Panc1 (cell line): Measurements from ENCODE around the gene DDC. TPM values are rescaled to one million over a fixed set of nuclear protein-coding genes. Genes with fewer than 3 reads are reported as not detected.

Experiments used
- ATAC-seq: fragments of 200-7000 bp; cut with Tn5 transposase; 2 replicates; pipeline ENCODE4 v1.9.1; 2020; ENCODE audit warnings: mild to moderate bottlenecking, moderate library complexity
- BruUV-seq: library from RNA; stranded (reverse); fragments of 400-500 nt; replicated peaks from 2 replicates; lab custom pipeline; 2021; lab: Mats Ljungman, UMichigan
- CTCF ChIA-PET: fragments of 300-600 bp; sonication (Branson Sonifier 250); formaldehyde crosslinking; loops from one replicate; lab custom pipeline; 2022; ENCODE audit warnings: antibody characterized with exemption; lab: Charles Lee
- POLR2A ChIA-PET: fragments of 300-600 bp; sonication (Branson Sonifier 250); formaldehyde crosslinking; loops from one replicate; lab custom pipeline; 2022; ENCODE audit warnings: antibody characterized with exemption; lab: Charles Lee
- DNase-seq: peaks from one replicate; pipeline ENCODE4 v3.0.0-alpha.2; 2010; ENCODE audit warnings: low read depth, low spot score
- H3K27ac ChIP-seq: 2 replicates; pipeline ENCODE4 v1.5.1; 2011; ENCODE audit warnings: mild to moderate bottlenecking, low read length, inconsistent platforms
- H3K27me3 ChIP-seq: fragments of 200-500 bp; sonication (Bioruptor generic); 2 replicates; pipeline ENCODE4 v1.6.0; 2014; ENCODE audit warnings: low read length, inconsistent platforms; ENCODE audit not compliant: control insufficient read depth, insufficient read depth
- H3K36me3 ChIP-seq: fragments of 200-500 bp; sonication (Bioruptor generic); 2 replicates; pipeline ENCODE4 v1.5.1; 2014; ENCODE audit warnings: inconsistent platforms, mild to moderate bottlenecking, low read length, moderate library complexity; ENCODE audit not compliant: control insufficient read depth, insufficient read depth
- H3K4me1 ChIP-seq: 2 replicates; pipeline ENCODE4 v1.5.1; 2011; ENCODE audit warnings: inconsistent platforms, mild to moderate bottlenecking, low read length, moderate library complexity; ENCODE audit not compliant: control insufficient read depth, insufficient read depth
- H3K4me3 ChIP-seq, 2 experiments: 2 replicates each; pipeline ENCODE4 v1.5.1; 2011 to 2012; ENCODE audit warnings: low read depth in 2 of 2, low read length in 2 of 2, mild to moderate bottlenecking in 2 of 2, inconsistent platforms in 1 of 2, moderate library complexity in 1 of 2
- H3K9me3 ChIP-seq: fragments of 200-500 bp; sonication (Bioruptor generic); 2 replicates; pipeline ENCODE4 v1.5.1; 2014; ENCODE audit warnings: low read depth, mild to moderate bottlenecking, inconsistent platforms, low read length, moderate library complexity; ENCODE audit not compliant: control insufficient read depth, insufficient read depth
- CTCF ChIP-seq: fragments of 450-650 bp; IDR thresholded peaks from 2 replicates; pipeline ENCODE4 v1.5.1; 2017; ENCODE audit warnings: mild to moderate bottlenecking
- POLR2AphosphoS5 ChIP-seq: IDR thresholded peaks from 2 replicates; pipeline ENCODE4 v1.6.1; 2012; ENCODE audit warnings: mild to moderate bottlenecking, low read depth, low read length, moderate library complexity
- REST ChIP-seq, 2 experiments: IDR thresholded peaks; 2 replicates each; pipeline ENCODE4 v1.6.1; 2011 to 2012; ENCODE audit warnings: low read depth in 2 of 2, control low read depth in 1 of 2, low read length in 1 of 2, mild to moderate bottlenecking in 1 of 2, moderate library complexity in 1 of 2; ENCODE audit not compliant: insufficient read depth in 1 of 2
- SIN3A ChIP-seq: IDR thresholded peaks from 2 replicates; pipeline ENCODE4 v1.6.1; 2012; ENCODE audit warnings: low read depth, mild to moderate bottlenecking, low read length, moderate library complexity, borderline replicate concordance; ENCODE audit not compliant: insufficient read depth
- TCF7L2 ChIP-seq: IDR thresholded peaks from 2 replicates; pipeline ENCODE4 v1.6.1; 2011; ENCODE audit warnings: mild to moderate bottlenecking, low read depth, low read length, inconsistent platforms
- in situ Hi-C: cut with HindIII; loops from 2 replicates; pipeline ENCODE4 v1.10.0; 2016; ENCODE audit warnings: low sequenced_read_pairs, low pct_unique_long_range_greater_than_20kb
- intact Hi-C: fragments of 100-400 bp; cut with micrococcal nuclease; formaldehyde crosslinking; loops from one replicate; pipeline ENCODE4 v1.10.0; 2022; ENCODE audit not compliant: unreplicated experiment
- total RNA-seq: library from RNA; stranded (reverse); gene quantifications from one replicate; pipeline ENCODE4 v1.2.1, GENCODE V29; 2021; ENCODE audit not compliant: unreplicated experiment

The DDC gene
- total RNA-seq, 1 experiment from 2014 or later, result not detected

- Histone ChIP-seq H3K27ac (no peak overlapping the region), H3K9me3 (no peaks in the 10 kb centered on the region), H3K27me3 (peaks cover 3% of the 10 kb centered on the region; the same call in 1 of the 2 replicates), H3K36me3 (no peaks in the 10 kb centered on the region), H3K4me3 (no peak overlapping the region), H3K4me1 (no peaks in the 10 kb centered on the region)
- in situ Hi-C loops, result no loop called here
- no peak for DNase-seq
- TF ChIP-seq CTCF (no peak), POLR2AphosphoS5 (no peak), REST (IDR thresholded peaks at IDR 0.05; ENCODE audit: insufficient read depth in 1 of 2, low read depth in 2 of 2, low read length in 1 of 2) (no peak), TCF7L2 (no peak), SIN3A (no peak)
- POLR2A ChIA-PET, result no interaction called here
- CTCF ChIA-PET, result no interaction called here
- intact Hi-C loops, result no loop called here
- BruUV-seq, result no TSS peak
- no peak for ATAC-seq
These were observed 21.3 kb downstream of the DDC start for GRCh38 chr7:50543776-50544442.

- Histone ChIP-seq H3K27ac (no peak overlapping the region), H3K36me3 (no peaks in the 10 kb centered on the region), H3K9me3 (no peaks in the 10 kb centered on the region), H3K27me3 (no peaks in the 10 kb centered on the region), H3K4me3 (no peak overlapping the region), H3K4me1 (no peaks in the 10 kb centered on the region)
- intact Hi-C loops, result no loop called here
- TF ChIP-seq SIN3A (no peak), REST (IDR thresholded peaks at IDR 0.05; ENCODE audit: insufficient read depth in 1 of 2, low read depth in 2 of 2, low read length in 1 of 2) (no peak), CTCF (no peak), TCF7L2 (no peak), POLR2AphosphoS5 (no peak)
- no peak for ATAC-seq
- no TSS peak for BruUV-seq
- in situ Hi-C loops, result no loop called here
- ChIA-PET CTCF (no interaction called here), POLR2A (no interaction called here)
- no peak for DNase-seq
These were observed 23.1 kb downstream of the DDC start for GRCh38 chr7:50542132-50542531.
